ENCODE results near the gene DYNC1LI1. TPM values are rescaled to one million over a fixed set of nuclear protein-coding genes. Genes with fewer than 3 reads are reported as not detected.

The DYNC1LI1 gene
- total RNA-seq, 4 donors from 2014 or later = 60.4 to 64.3 (median 62.8) TPM

GRCh38 chr3:32593903-32594525 is 23.4 kb upstream of the DYNC1LI1 start:
- intact Hi-C loops (cut with DNase I; ENCODE audit: low total_unique reads) = no loop called here
- 44 to 45% methylated on average over 4 of the region's 4 CpGs for WGBS, 2 donors
- TF ChIP-seq, protein P1, sequence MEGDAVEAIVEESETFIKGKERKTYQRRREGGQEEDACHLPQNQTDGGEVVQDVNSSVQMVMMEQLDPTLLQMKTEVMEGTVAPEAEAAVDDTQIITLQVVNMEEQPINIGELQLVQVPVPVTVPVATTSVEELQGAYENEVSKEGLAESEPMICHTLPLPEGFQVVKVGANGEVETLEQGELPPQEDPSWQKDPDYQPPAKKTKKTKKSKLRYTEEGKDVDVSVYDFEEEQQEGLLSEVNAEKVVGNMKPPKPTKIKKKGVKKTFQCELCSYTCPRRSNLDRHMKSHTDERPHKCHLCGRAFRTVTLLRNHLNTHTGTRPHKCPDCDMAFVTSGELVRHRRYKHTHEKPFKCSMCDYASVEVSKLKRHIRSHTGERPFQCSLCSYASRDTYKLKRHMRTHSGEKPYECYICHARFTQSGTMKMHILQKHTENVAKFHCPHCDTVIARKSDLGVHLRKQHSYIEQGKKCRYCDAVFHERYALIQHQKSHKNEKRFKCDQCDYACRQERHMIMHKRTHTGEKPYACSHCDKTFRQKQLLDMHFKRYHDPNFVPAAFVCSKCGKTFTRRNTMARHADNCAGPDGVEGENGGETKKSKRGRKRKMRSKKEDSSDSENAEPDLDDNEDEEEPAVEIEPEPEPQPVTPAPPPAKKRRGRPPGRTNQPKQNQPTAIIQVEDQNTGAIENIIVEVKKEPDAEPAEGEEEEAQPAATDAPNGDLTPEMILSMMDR (IDR thresholded peaks at IDR 0.05) = no peak
- TF ChIP-seq POLR2A (IDR thresholded peaks at IDR 0.05) = no peak
- no peak for DNase-seq (ENCODE audit: low spot score in 2 of 2)
- H3K4me3 ChIP-seq (ENCODE audit: low read depth, poor library complexity, severe bottlenecking) = no peak overlapping the region

DNA sequence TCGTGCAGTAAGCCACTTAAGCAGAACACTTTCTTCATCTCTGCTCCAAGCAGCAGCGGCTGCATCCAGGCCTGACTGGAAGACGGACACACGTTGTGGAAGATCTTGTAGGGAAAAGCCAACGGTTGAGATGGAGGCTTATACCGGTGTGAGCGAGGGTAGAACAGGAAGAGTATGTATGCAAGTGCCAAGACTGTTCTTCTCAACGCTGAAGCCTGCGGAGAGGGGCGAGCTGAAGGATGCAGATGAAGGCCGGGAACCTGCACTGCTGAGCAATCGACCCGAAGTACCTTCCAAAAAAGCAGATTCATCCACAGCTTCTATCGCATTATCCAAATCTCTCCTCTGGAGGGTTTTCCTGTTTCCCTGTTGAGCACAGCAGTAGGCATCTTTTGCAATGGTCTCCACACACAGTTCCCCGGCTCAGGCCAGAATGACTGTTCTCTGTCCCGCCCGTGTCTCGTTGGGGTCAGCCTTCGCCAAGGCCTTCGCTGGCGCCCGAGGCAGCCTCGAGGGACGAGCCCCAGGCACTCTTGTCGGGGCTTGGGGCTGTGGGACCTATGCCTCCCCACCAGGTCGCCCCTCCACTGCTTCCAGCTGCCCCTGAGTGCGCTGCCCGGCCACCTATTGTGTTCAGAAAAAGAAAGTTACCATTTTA is 22.2 kb upstream of the DYNC1LI1 start:
- WGBS, 2 donors = 81 to 83% methylated on average over 28 of the region's 28 CpGs

DNA sequence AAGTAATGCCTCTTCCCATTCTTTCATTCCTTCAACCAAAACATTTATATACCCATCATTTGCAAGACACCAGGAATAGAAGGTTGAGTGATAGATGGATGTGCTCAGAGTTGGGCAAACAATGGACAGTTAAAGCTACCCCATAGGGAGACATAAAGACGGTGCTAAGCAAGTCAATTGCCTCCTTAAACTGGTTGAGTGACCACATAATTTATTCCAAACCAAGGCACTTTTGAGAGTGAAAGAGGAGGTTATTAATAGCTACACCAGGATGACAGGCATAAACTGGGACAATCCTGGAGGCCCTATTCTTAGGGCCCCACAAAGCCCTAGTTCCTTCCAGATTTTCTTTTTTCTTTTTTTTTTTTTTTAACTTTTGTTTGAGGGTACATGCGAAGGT is 21.4 kb upstream of the DYNC1LI1 start:
- H3K4me3 ChIP-seq (ENCODE audit: low read depth, poor library complexity, severe bottlenecking) = no peak overlapping the region
- WGBS, 2 donors = 80 to 90% methylated on average over 2 of the region's 2 CpGs
- DNase-seq (ENCODE audit: low spot score in 2 of 2) = no peak
- intact Hi-C loops (cut with DNase I; ENCODE audit: low total_unique reads) = no loop called here
- TF ChIP-seq, protein P1 (IDR thresholded peaks at IDR 0.05) = no peak
- no peak for TF ChIP-seq POLR2A (IDR thresholded peaks at IDR 0.05)

More for the DNA sequence above, 22.2 kb upstream of the DYNC1LI1 start:
- no peak overlapping the region for H3K4me3 ChIP-seq (ENCODE audit: low read depth, poor library complexity, severe bottlenecking)
- no peak for DNase-seq (ENCODE audit: low spot score in 2 of 2)
- intact Hi-C loops (cut with DNase I; ENCODE audit: low total_unique reads) = no loop called here
- TF ChIP-seq POLR2A (IDR thresholded peaks at IDR 0.05) = no peak
- TF ChIP-seq, protein P1 (IDR thresholded peaks at IDR 0.05) = no peak

DNA sequence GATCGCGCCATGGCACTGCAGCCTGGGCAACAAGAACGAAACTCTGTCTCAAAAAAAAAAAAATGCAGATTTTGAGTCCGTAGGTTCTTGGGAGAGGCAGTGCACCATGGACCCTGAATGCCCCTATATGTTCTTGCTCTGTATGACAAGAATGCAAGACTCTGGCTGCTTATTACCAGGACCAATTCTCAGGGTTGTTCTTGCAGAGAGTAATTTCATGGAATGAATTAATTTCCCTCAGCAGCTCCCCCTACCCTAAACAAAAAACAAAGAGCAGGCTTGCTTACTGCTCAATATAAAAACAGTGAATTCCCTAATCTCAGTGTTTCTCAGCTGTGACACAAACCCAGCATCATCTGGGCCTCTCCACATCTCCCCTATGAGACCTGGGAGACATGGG is 20.5 kb upstream of the DYNC1LI1 start:
- no peak for DNase-seq (ENCODE audit: low spot score in 2 of 2)
- 98% methylated on average over 4 of the region's 4 CpGs for WGBS, 2 donors
- TF ChIP-seq, protein P1 (IDR thresholded peaks at IDR 0.05) = no peak
- no peak for TF ChIP-seq POLR2A (IDR thresholded peaks at IDR 0.05)
- no peak overlapping the region for H3K4me3 ChIP-seq (ENCODE audit: low read depth, poor library complexity, severe bottlenecking)
- intact Hi-C loops (cut with DNase I; ENCODE audit: low total_unique reads) = no loop called here

GRCh38 chr3:32586356-32586755 is 15.7 kb upstream of the DYNC1LI1 start:
- no peak overlapping the region for H3K4me3 ChIP-seq (ENCODE audit: low read depth, poor library complexity, severe bottlenecking)
- peak in 1 of 2 donors; percentile 75 for DNase-seq (ENCODE audit: low spot score in 2 of 2)
- WGBS, 2 donors = 92 to 93% methylated on average over 3 of the region's 3 CpGs
- TF ChIP-seq, protein P1 (IDR thresholded peaks at IDR 0.05) = no peak
- intact Hi-C loops (cut with DNase I; ENCODE audit: low total_unique reads) = no loop called here

Measured in lower leg skin (tissue), 4 donors.